GM18519 (cell line): Measurements from ENCODE around the gene RBM25.
"Not testable (repeated sequence)": the region's sequence is repeated elsewhere in the genome, so short reads cannot be mapped to it uniquely, and the experiment has no call there.

Experiments used
- ATAC-seq: cut with Tn5 transposase; IDR thresholded peaks from one replicate; pipeline ENCODE4 v1.9.1; 2021; ENCODE audit warnings: mild to moderate bottlenecking, moderate library complexity; ENCODE audit not compliant: unreplicated experiment, low FRiP score

Gene RBM25

DNA sequence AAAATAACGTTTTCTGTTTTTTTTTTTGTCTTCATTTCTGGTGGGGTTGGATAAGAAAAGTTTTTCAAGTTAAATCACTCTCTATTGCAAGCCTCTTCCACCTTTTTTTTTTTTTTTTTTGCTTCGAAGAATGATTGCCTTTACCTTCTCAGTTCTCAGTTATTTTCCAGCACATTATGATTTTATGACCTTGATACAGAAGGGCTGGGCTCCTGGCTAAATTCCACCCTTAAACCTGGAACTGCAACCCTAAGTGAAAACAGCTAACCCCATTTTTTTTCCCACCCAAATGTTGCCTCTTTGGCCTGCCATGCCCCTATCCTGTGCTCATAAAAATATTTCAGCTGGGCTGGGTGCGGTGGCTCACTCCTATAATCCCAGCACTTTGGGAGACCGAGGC lies 109.4 kb downstream of the RBM25 start:
- ATAC-seq: no peak

GRCh38 chr14:73168274-73168673 lies 109.9 kb downstream of the RBM25 start:
- no peak for ATAC-seq

- ATAC-seq: no peak
Observed at GRCh38 chr14:73168691-73169090, 110.4 kb downstream of the RBM25 start.

DNA sequence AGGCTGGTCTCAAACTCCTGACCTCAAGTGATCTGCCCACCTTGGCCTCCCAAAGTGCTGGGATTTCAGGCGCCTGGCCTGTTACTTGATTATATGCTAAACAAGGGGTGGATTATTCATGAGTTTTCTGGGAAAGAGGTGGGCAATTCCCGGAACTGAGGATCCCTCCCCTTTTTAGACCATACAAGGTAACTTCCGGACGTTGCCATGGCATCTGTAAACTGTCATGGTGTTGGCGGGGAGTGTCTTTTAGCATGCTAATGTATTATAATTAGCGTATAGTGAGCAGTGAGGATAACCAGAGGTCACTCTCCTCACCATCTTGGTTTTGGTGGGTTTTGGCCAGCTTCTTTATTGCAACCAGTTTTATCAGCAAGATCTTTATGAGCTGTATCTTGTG lies 111.5 kb downstream of the RBM25 start:
- ATAC-seq: not testable (repeated sequence)

- ATAC-seq: no peak
Observed at GRCh38 chr14:73170686-73171085, 112.4 kb downstream of the RBM25 start.

GRCh38 chr14:73172500-73172899 lies 114.2 kb downstream of the RBM25 start:
- ATAC-seq: no peak

DNA sequence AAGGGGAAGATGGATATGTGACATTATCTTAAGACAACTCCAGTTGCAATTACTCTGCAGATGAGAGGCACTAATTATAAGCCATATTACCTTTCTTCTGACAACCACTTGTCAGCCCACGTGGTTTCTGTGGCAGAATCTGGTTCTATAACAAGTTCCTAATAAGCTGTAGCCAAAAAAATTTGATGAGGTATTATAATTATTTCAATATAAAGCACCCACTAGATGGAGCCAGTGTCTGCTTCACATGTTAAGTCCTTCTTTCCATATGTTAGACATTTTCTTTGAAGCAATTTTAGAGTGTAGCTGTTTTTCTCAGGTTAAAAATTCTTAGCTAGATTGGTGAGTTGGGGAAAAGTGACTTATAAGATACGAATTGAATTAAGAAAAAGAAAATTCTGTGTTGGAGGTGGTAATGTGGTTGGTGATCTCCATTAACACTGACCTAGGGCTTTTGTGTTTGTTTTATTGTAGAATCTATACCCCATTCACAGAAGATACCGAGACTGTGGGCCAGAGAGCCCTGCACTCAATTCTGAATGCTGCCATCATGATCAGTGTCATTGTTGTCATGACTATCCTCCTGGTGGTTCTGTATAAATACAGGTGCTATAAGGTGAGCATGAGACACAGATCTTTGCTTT lies 114.9 kb downstream of the RBM25 start:
- no peak for ATAC-seq
